HepG2 (cell line): Measurements from ENCODE around the gene CHEK1. TPM values are rescaled to one million over a fixed set of nuclear protein-coding genes. Genes with fewer than 3 reads are reported as not detected.

Source experiments
- GATAD2A ChIP-seq: IDR thresholded peaks from 2 replicates; pipeline ENCODE4 v1.6.1; 2016
- HNRNPUL1 ChIP-seq: fragments of 200-400 bp; formaldehyde crosslinking; IDR thresholded peaks from 2 replicates; pipeline ENCODE4 v1.6.1; 2017; ENCODE audit warnings: low read depth, mild to moderate bottlenecking, low read length, moderate library complexity
- JDP2 ChIP-seq: sonication (generic); formaldehyde crosslinking; IDR thresholded peaks from 2 replicates; pipeline ENCODE4 v1.8.1; 2022; ENCODE audit warnings: missing genetic modification reagents, borderline replicate concordance
- KAT2B ChIP-seq: fragments of 150-350 bp; IDR thresholded peaks from 2 replicates; pipeline ENCODE4 v1.6.1; 2014; ENCODE audit warnings: low read depth, low read length, borderline replicate concordance
- KLF13 ChIP-seq: sonication (generic); formaldehyde crosslinking; IDR thresholded peaks from 2 replicates; pipeline ENCODE4 v1.4.0; 2020; ENCODE audit warnings: mild to moderate bottlenecking, missing genetic modification reagents
- MBNL3 ChIP-seq: fragments of 250-450 bp; sonication (Bioruptor Pico); conservative IDR thresholded peaks from 2 replicates; pipeline ENCODE4 v1.8.0; 2022; ENCODE audit warnings: mild to moderate bottlenecking, inconsistent platforms
- MED1 ChIP-seq: sonication (generic); formaldehyde crosslinking; IDR thresholded peaks from 2 replicates; pipeline ENCODE4 v1.4.0; 2020; ENCODE audit warnings: missing genetic modification reagents
- NR2C2 ChIP-seq: sonication (generic); formaldehyde crosslinking; IDR thresholded peaks from 2 replicates; pipeline ENCODE4 v1.4.0; 2020; ENCODE audit warnings: missing genetic modification reagents, mild to moderate bottlenecking, moderate library complexity, borderline replicate concordance
- RAD21 ChIP-seq: fragments of 450-650 bp; formaldehyde crosslinking; IDR thresholded peaks from 2 replicates; pipeline ENCODE4 v1.5.0; 2020; ENCODE audit warnings: mild to moderate bottlenecking
- SOX6 ChIP-seq, 2 experiments: fragments of 450-650 bp in 1 of 2; sonication (generic) in 1 of 2; formaldehyde crosslinking in 1 of 2; IDR thresholded peaks; 2 replicates each; pipeline versions ENCODE4 v1.4.0 to v1.6.1; 2017 to 2020; ENCODE audit warnings: antibody characterized with exemption in 1 of 2, mild to moderate bottlenecking in 1 of 2, missing genetic modification reagents in 1 of 2
- WIZ ChIP-seq: sonication (generic); formaldehyde crosslinking; IDR thresholded peaks from 2 replicates; pipeline ENCODE4 v1.5.1; 2020; ENCODE audit warnings: mild to moderate bottlenecking, missing genetic modification reagents
- ZBTB1 ChIP-seq: sonication (generic); formaldehyde crosslinking; IDR thresholded peaks from 2 replicates; pipeline ENCODE4 v1.4.0; 2020; ENCODE audit warnings: missing genetic modification reagents, borderline replicate concordance
- ZNF451 ChIP-seq: sonication (generic); formaldehyde crosslinking; IDR thresholded peaks from 2 replicates; pipeline ENCODE4 v1.5.0; 2020; ENCODE audit warnings: mild to moderate bottlenecking, missing genetic modification reagents
- ZNF530 ChIP-seq: sonication (generic); formaldehyde crosslinking; IDR thresholded peaks from 2 replicates; pipeline ENCODE4 v1.5.0; 2020; ENCODE audit warnings: low read depth, mild to moderate bottlenecking, missing genetic modification reagents
- ZNF724P ChIP-seq: sonication (generic); formaldehyde crosslinking; IDR thresholded peaks from 2 replicates; pipeline ENCODE4 v1.8.0; 2022; ENCODE audit warnings: missing genetic modification reagents, borderline replicate concordance
- ZNF737 ChIP-seq: sonication (generic); formaldehyde crosslinking; IDR thresholded peaks from 2 replicates; pipeline ENCODE4 v1.5.0; 2020; ENCODE audit warnings: missing genetic modification reagents, mild to moderate bottlenecking, borderline replicate concordance
- polyA plus RNA-seq, 8 experiments: library from polyadenylated mRNA; depleted of rRNA in 3 of 8; stranded (reverse) in 7 of 8; unstranded in 1 of 8; fragments of >200 nt; fragmentation: Illumina TruSeq in 4 of 8; extraction: Trizol in 4 of 8; gene quantifications; 2 replicates each; pipeline versions ENCODE4 v1.2.1 to v1.2.3, GENCODE V29; 2011 to 2016; ENCODE audit warnings: low read depth in 4 of 8, missing spikeins in 1 of 8, mixed read lengths in 1 of 8; ENCODE audit not compliant: insufficient read depth in 1 of 8
- total RNA-seq, 5 experiments: library from RNA; depleted of rRNA; stranded (reverse); fragments of >200 nt; fragmentation: Illumina TruSeq; extraction: Trizol; gene quantifications; 2 replicates each; pipeline ENCODE4 v1.2.3, GENCODE V29; 2016; ENCODE audit warnings: low read depth in 1 of 5
- TF ChIP-seq, protein P1 (sequence below): sonication (generic); formaldehyde crosslinking; IDR thresholded peaks from 2 replicates; pipeline ENCODE4 v1.4.0; 2020; ENCODE audit warnings: mild to moderate bottlenecking, missing genetic modification reagents
- TF ChIP-seq, protein P2 (sequence below): IDR thresholded peaks from 2 replicates; pipeline ENCODE4 v1.6.1; 2016; ENCODE audit warnings: missing biosample characterization, missing genetic modification reagents, low read depth
- TF ChIP-seq, protein P3 (sequence below): IDR thresholded peaks from 2 replicates; pipeline ENCODE4 v1.6.1; 2016; ENCODE audit warnings: low read depth, borderline replicate concordance

The CHEK1 gene
- total and polyA plus RNA-seq, 2 of the 13 experiments (the other 11 are each of a cell fraction or from before 2014, with no cell fraction given): 17.8 to 83.2 TPM

DNA sequence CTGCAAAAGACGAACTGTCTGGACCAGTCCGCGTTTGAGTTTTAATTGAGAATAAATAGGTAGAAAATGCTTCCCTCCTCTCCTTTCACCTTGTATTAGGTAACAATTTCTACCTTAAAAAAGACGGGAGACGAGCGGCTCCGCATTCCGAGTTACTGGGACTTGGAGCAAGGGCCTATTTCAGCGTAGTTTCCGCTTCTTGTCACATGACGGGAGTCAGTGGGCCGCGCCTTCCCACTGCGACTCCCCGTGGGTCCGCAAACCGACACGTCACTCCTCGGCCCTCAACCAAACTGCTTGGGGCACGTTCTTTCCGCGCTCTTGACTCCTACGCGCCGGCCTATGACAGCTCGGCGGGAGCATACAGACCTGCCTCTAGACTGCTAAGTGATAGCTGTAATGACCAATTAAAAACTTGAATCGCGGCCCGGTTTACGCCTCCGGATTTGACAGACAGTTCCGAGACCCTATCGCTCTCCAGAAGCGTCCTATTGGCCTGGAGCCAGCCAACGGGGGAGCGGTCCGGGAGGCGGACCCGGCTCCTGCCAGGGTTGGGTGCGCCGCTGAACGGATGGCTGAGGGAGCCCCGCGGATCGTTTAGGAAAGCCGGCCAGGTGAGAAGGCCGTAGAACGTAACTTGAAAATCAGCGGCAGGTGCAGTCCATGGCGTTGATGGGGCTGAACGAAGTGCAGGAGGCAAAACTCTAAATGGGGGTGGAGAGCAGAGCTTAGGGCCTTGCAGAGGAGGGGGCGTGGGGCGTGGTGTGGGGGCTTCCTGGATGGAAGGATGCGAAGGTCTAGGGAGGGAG, 32.5 kb upstream of the CHEK1 start, which contains the start of gene STT3A (continued):
- TF ChIP-seq, protein P1, sequence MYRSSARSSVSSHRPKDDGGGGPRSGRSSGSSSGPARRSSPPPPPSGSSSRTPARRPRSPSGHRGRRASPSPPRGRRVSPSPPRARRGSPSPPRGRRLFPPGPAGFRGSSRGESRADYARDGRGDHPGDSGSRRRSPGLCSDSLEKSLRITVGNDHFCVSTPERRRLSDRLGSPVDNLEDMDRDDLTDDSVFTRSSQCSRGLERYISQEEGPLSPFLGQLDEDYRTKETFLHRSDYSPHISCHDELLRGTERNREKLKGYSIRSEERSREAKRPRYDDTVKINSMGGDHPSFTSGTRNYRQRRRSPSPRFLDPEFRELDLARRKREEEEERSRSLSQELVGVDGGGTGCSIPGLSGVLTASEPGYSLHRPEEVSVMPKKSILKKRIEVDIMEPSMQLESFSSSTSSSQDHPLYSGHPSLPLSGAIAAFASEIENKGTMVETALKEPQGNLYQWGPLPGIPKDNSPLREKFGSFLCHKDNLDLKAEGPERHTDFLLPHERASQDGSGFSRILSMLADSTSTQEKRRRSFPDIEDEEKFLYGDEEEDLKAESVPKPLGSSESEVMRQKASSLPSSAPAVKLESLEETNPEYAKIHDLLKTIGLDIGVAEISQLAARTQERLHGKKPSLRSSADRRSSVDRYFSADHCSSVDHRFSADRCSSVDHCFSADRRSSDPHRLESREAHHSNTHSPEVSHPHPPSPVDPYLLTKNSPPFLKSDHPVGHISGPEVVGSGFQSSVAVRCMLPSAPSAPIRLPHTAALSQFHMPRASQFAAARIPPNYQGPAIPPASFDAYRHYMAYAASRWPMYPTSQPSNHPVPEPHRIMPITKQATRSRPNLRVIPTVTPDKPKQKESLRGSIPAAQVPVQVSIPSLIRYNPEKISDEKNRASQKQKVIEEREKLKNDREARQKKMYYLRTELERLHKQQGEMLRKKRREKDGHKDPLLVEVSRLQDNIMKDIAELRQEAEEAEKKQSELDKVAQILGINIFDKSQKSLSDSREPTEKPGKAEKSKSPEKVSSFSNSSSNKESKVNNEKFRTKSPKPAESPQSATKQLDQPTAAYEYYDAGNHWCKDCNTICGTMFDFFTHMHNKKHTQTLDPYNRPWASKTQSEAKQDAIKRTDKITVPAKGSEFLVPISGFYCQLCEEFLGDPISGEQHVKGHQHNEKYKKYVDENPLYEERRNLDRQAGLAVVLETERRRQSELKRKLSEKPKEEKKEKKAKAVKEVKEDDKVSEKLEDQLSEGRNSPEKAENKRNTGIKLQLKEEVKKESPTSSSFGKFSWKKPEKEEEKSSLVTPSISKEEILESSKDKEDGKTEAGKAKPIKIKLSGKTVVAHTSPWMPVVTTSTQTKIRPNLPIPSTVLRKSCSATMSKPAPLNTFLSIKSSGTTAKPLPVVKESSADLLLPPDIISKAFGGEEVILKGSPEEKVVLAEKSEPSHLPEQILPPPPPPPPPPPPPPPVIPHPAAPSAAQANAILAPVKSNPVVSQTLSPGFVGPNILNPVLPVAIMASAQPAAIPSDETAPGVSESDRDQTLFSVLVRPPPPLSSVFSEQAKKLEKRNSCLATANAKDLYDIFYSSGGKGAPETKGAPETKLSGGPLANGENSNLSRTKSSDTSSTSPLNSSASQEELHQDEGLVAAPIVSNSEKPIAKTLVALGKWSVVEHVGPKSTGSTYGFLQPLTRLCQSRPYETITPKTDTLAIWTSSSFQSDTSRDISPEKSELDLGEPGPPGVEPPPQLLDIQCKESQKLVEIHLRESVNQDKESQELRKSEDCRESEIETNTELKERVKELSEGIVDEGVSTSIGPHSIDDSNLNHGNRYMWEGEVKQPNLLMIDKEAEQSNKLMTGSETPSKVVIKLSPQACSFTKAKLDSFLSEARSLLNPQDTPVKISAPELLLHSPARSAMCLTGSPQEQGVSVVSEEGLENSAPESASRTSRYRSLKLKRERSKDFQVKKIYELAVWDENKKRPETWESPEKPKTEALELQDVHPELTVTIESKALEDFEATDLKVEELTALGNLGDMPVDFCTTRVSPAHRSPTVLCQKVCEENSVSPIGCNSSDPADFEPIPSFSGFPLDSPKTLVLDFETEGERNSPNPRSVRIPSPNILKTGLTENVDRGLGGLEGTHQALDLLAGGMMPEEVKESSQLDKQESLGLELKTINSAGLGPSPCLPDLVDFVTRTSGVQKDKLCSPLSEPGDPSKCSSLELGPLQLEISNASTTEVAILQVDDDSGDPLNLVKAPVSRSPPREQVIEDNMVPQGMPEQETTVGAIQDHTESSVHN (CRISPR knock-in tag): no peak
- TF ChIP-seq SOX6 (IDR thresholded peaks at IDR 0.05) (no peak), SOX6 (CRISPR knock-in tag; IDR thresholded peaks at IDR 0.05) (peak; percentile 10; the same call in 1 of the 2 replicates), KLF13 (CRISPR knock-in tag) (no peak), KAT2B (no peak), ZNF530 (CRISPR knock-in tag) (no peak), ZNF724P (CRISPR knock-in tag) (no peak), ZNF451 (0 out of 2 replicates have a peak, but pooled peaks have one; percentile 45), ZNF737 (CRISPR knock-in tag) (no peak), MBNL3 (CRISPR knock-in tag) (no peak), NR2C2 (peak; percentile 52; the same call in 1 of the 2 replicates), RAD21 (CRISPR knock-in tag) (no peak), ZBTB1 (CRISPR knock-in tag) (no peak), WIZ (CRISPR knock-in tag) (no peak), MED1 (CRISPR knock-in tag) (peak; percentile 42), JDP2 (no peak), HNRNPUL1 (no peak), GATAD2A (CRISPR knock-in tag) (peak; percentile 70; the same call in 1 of the 2 replicates)
- TF ChIP-seq, protein P2, sequence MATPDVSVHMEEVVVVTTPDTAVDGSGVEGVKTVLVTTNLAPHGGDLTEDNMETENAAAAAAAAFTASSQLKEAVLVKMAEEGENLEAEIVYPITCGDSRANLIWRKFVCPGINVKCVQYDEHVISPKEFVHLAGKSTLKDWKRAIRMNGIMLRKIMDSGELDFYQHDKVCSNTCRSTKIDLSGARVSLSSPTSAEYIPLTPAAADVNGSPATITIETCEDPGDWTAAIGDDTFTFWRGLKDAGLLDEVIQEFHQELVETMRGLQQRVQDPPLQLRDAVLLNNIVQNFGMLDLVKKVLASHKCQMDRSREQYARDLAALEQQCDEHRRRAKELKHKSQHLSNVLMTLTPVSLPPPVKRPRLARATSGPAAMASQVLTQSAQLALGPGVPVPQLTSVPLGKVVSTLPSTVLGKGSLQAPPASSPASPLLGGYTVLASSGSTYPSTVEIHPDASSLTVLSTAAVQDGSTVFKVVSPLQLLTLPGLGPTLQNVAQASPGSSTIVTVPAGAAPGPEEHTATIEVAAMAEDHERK (CRISPR knock-in tag): peak; percentile 76
- TF ChIP-seq, protein P3, sequence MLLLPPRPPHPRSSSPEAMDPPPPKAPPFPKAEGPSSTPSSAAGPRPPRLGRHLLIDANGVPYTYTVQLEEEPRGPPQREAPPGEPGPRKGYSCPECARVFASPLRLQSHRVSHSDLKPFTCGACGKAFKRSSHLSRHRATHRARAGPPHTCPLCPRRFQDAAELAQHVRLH (CRISPR knock-in tag): no peak
